HCT116 (cell line): Measurements from ENCODE around the gene PIWIL4.

Experiments
- CTCF ChIP-seq, 3 experiments: fragments of 200-600 bp in 1 of 3; sonication (generic) in 1 of 3; IDR thresholded peaks in 2 of 3; conservative IDR thresholded peaks in 1 of 3; 2 replicates each; pipeline ENCODE4 v1.5.1; 2012 to 2017; ENCODE audit warnings: low read depth in 2 of 3, low read length in 2 of 3, antibody characterized with exemption in 1 of 3, borderline replicate concordance in 1 of 3, control low read depth in 1 of 3, mild to moderate bottlenecking in 1 of 3, mixed read lengths in 1 of 3, mixed run types in 1 of 3, moderate library complexity in 1 of 3; ENCODE audit not compliant: insufficient read depth in 1 of 3
- EZH2 ChIP-seq: fragments of 200-600 bp; sonication (generic); IDR thresholded peaks from 2 replicates; pipeline ENCODE4 v1.6.1; 2017; ENCODE audit warnings: antibody characterized with exemption, mixed run types
- EZH2phosphoT487 ChIP-seq: fragments of 200-600 bp; IDR thresholded peaks from 2 replicates; pipeline ENCODE4 v1.6.1; 2018; ENCODE audit warnings: antibody characterized with exemption, borderline replicate concordance
- JUND ChIP-seq: IDR thresholded peaks from 2 replicates; pipeline ENCODE4 v1.6.1; 2012
- MAX ChIP-seq: IDR thresholded peaks from 2 replicates; pipeline ENCODE4 v1.6.1; 2012
- POLR2A ChIP-seq: IDR thresholded peaks from 2 replicates; pipeline ENCODE4 v1.7.0; 2011; ENCODE audit warnings: borderline replicate concordance; ENCODE audit not compliant: insufficient read depth, insufficient read length; ENCODE audit errors: extremely low read depth
- RAD21 ChIP-seq: IDR thresholded peaks from 2 replicates; pipeline ENCODE4 v1.6.1; 2012; ENCODE audit warnings: low read depth, mild to moderate bottlenecking
- REST ChIP-seq: IDR thresholded peaks from 2 replicates; pipeline ENCODE4 v1.6.1; 2012; ENCODE audit warnings: low read depth
- SIN3A ChIP-seq: IDR thresholded peaks from 2 replicates; pipeline ENCODE4 v1.6.1; 2012; ENCODE audit warnings: low read depth
- SRF ChIP-seq: IDR thresholded peaks from 2 replicates; pipeline ENCODE4 v1.6.1; 2012; ENCODE audit warnings: low read depth
- YY1 ChIP-seq: IDR thresholded peaks from 2 replicates; pipeline ENCODE4 v1.6.1; 2011; ENCODE audit warnings: low read length, low read depth, moderate library complexity, mild to moderate bottlenecking; ENCODE audit not compliant: insufficient replicate concordance; ENCODE audit errors: extremely low read depth
- ZFX ChIP-seq: fragments of 450-650 bp; IDR thresholded peaks from 2 replicates; pipeline ENCODE4 v1.6.1; 2017

- TF ChIP-seq YY1 (no peak), EZH2 (no peak), POLR2A (no peak), CTCF (IDR thresholded peaks at IDR 0.05 in 2 of 3, conservative IDR thresholded peaks at IDR 0.05 in 1 of 3; ENCODE audit: borderline replicate concordance in 1 of 3, insufficient read depth in 1 of 3, low read depth in 2 of 3, low read length in 2 of 3) (no peak), RAD21 (no peak), JUND (no peak), MAX (no peak), REST (no peak), SRF (no peak), ZFX (no peak), SIN3A (no peak), EZH2phosphoT487 (no peak)
Measured at GRCh38 chr11:94586546-94586945, 19.4 kb downstream of the PIWIL4 start.
